Measurements from ENCODE around the gene AVEN. TPM values are rescaled to one million over a fixed set of nuclear protein-coding genes. Genes with fewer than 3 reads are reported as not detected.

AVEN gene, protein sequence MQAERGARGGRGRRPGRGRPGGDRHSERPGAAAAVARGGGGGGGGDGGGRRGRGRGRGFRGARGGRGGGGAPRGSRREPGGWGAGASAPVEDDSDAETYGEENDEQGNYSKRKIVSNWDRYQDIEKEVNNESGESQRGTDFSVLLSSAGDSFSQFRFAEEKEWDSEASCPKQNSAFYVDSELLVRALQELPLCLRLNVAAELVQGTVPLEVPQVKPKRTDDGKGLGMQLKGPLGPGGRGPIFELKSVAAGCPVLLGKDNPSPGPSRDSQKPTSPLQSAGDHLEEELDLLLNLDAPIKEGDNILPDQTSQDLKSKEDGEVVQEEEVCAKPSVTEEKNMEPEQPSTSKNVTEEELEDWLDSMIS
- total RNA-seq, result 10 to 100 TPM; 13.3 to 13.9 TPM

DNA sequence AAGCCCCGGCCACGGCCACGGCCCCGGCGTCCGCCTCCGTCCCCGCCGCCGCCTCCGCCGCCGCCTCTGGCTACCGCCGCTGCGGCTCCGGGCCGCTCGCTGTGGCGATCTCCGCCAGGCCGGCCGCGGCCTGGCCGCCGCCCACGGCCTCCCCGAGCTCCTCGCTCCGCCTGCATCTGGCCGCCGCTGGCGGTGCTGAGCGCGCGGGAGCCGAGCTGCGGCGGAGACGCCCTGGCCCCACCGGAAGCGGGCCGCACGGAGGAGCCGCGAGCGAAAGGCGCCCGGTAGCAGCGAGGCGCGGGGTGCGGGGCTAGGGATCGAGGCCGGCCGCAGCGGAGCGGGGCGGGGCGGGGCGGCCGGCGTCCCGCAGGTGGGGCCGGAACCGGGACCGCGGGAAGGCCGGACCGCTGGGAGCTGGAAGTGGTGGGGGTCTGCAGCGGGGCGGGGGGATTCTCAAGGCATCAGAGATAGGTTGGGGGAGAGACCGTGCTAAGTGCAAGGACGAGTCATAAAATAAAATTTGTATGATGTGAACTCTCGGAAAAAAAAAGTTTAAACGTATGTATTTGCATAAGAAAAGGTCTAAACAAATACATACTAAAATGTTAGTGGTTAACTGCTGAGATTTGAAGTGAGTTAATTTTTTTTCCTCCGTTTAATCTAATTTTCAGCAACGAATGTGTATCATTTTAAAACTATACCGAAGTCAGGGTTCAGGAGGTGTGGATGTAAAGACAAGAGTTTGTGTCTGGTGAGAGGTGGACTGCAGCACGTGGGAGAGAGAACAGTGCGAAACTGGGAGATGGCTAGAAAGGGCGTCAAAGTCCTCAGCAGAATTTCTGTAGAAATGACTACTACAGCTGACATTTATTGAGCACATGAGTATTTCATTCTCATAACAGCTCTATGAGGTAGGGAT is at the start of gene AVEN:
AVEN (minus strand) TSS at position 334 of the 919 bp plus-strand sequence; CDS start at position 176, 158 bp downstream.
- H3K27me3 Mint-ChIP-seq (ENCODE audit: low read depth), result no peaks in the 10 kb centered on the region
- intact Hi-C loops (cut with micrococcal nuclease), result loop anchor here (1.0 to 5.0 kb wide), 8 partner anchors 62 to 1508 kb away; partner anchors contain the start of genes DPH6, EMC7 and ZNF770
- H3K4me1 Mint-ChIP-seq (ENCODE audit: low read depth), result peaks cover 19% of the 10 kb centered on the region
- H3K4me3 Mint-ChIP-seq, result peak within 1 kb of the TSS; percentile 92
- peak within 1 kb of the TSS; percentile 92 for H3K27ac Mint-ChIP-seq
- CTCF ChIA-PET, result interaction anchor here (1.0 to 1.3 kb wide), 4 partner anchors 10 to 68 kb away, joined by 3 to 4 read pairs (median 4); no protein-coding TSS in a partner anchor
- DNase-seq, result peak; percentile 62
- H3K36me3 Mint-ChIP-seq (ENCODE audit: low read depth), result no peaks in the 10 kb centered on the region
- H3K9me3 Mint-ChIP-seq, result no peaks in the 10 kb centered on the region

DNA sequence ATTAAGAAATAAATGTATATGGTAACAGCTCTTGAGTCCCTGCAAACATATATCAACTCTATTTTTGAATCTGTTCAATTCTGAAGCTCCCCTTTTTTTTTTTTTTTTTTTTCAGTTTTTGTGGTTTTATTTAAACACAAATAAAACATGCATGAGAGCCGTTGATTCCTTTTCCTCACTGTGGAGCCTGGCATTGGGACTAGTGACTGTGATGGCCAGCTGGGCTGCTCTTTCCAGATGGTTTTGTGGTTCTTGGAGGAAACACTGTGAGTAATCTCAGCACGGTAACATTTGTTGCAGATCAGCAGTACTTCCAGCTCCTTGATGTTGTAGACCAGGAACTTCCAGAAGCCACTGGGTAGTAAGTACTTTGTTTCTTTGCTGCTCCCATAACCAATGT is 46.7 kb upstream of the AVEN start:
- Mint-ChIP-seq H3K4me3 (no peak overlapping the region), H3K27ac (no peak overlapping the region), H3K36me3 (ENCODE audit: low read depth) (peaks cover 14% of the 10 kb centered on the region), H3K9me3 (no peaks in the 10 kb centered on the region), H3K4me1 (ENCODE audit: low read depth) (no peaks in the 10 kb centered on the region), H3K27me3 (ENCODE audit: low read depth) (no peaks in the 10 kb centered on the region)
- intact Hi-C loops (cut with micrococcal nuclease), result no loop called here
- CTCF ChIA-PET, result interaction anchor here (0.5 to 0.6 kb wide), 4 partner anchors 11 to 501 kb away, joined by 3 to 4 read pairs (median 4); no protein-coding TSS in a partner anchor
- no peak for DNase-seq

DNA sequence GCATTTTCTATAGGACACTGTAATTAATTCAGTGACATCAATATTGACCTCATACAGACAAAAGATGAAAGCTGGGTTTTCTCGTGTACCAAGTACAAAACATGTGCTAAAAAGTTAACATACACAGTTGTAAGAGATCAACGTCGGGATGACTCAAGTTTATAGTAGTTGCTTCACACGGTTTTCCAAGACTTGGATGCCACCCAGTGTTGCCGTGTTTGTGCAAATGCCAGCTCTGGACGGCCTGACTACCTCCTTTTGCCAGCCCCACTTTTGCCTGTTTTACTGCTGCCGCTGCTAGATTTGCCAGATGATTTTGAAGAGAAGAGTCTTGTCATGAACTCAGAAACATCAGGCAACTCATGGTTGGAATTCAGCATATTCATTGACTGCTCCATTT is 45.1 kb upstream of the AVEN start:
- Mint-ChIP-seq H3K4me1 (ENCODE audit: low read depth) (no peaks in the 10 kb centered on the region), H3K27me3 (ENCODE audit: low read depth) (no peaks in the 10 kb centered on the region), H3K27ac (no peak overlapping the region), H3K36me3 (ENCODE audit: low read depth) (peaks cover 14% of the 10 kb centered on the region), H3K4me3 (no peak overlapping the region), H3K9me3 (no peaks in the 10 kb centered on the region)
- no peak for DNase-seq
- intact Hi-C loops (cut with micrococcal nuclease), result no loop called here
- CTCF ChIA-PET, result no interaction called here

- no peaks in the 10 kb centered on the region for H3K27me3 Mint-ChIP-seq (ENCODE audit: low read depth)
- H3K27ac Mint-ChIP-seq, result no peak overlapping the region
- no peaks in the 10 kb centered on the region for H3K4me1 Mint-ChIP-seq (ENCODE audit: low read depth)
These were observed 40.9 kb upstream of the AVEN start for GRCh38 chr15:34079904-34080303.

GRCh38 chr15:34078900-34079299 is 39.9 kb upstream of the AVEN start:
- intact Hi-C loops (cut with micrococcal nuclease), result no loop called here
- CTCF ChIA-PET, result interaction anchor here (0.7 to 0.9 kb wide), 2 partner anchors 16 to 27 kb away, joined by 3 read pairs; no protein-coding TSS in a partner anchor
- H3K4me3 Mint-ChIP-seq, result no peak overlapping the region

More at GRCh38 chr15:34079904-34080303, 40.9 kb upstream of the AVEN start:
- intact Hi-C loops (cut with micrococcal nuclease), result no loop called here
- Mint-ChIP-seq H3K4me3 (no peak overlapping the region), H3K9me3 (no peaks in the 10 kb centered on the region), H3K36me3 (ENCODE audit: low read depth) (peaks cover 4% of the 10 kb centered on the region)
- CTCF ChIA-PET, result no interaction called here
- no peak for DNase-seq

DNA sequence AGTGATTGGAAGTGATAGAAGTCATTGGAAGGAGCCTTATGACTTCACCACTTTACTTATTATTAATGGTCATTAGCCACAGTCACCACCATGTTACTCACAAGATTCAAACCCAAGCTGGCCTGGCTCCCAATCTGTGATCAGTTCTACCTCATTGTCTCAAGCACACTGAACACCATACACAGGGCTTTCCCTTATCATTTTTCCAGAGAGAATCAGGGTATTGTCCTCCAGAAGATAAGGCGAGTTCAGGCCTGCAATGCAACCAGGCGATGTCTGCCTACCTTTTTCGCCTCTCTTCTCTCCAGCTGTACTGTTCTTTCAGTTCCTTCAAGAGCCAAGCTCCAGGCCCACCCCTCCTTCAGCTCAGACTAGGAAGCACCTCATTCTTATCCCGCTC is 37.8 kb upstream of the AVEN start:
- no peaks in the 10 kb centered on the region for H3K4me1 Mint-ChIP-seq (ENCODE audit: low read depth)
- H3K36me3 Mint-ChIP-seq (ENCODE audit: low read depth), result no peaks in the 10 kb centered on the region
- no peak overlapping the region for H3K27ac Mint-ChIP-seq
- H3K4me3 Mint-ChIP-seq, result no peak overlapping the region
- DNase-seq, result no peak
- CTCF ChIA-PET, result interaction anchor here (1.0 to 1.7 kb wide), 2 partner anchors 11 to 16 kb away, joined by 3 to 6 read pairs; no protein-coding TSS in a partner anchor
- no peaks in the 10 kb centered on the region for H3K27me3 Mint-ChIP-seq (ENCODE audit: low read depth)
- intact Hi-C loops (cut with micrococcal nuclease), result no loop called here
- no peaks in the 10 kb centered on the region for H3K9me3 Mint-ChIP-seq

More at GRCh38 chr15:34078900-34079299, 39.9 kb upstream of the AVEN start:
- no peaks in the 10 kb centered on the region for H3K9me3 Mint-ChIP-seq
- H3K27me3 Mint-ChIP-seq (ENCODE audit: low read depth), result no peaks in the 10 kb centered on the region
- no peaks in the 10 kb centered on the region for H3K4me1 Mint-ChIP-seq (ENCODE audit: low read depth)
- no peak overlapping the region for H3K27ac Mint-ChIP-seq
- peaks cover 4% of the 10 kb centered on the region for H3K36me3 Mint-ChIP-seq (ENCODE audit: low read depth)
- no peak for DNase-seq

GRCh38 chr15:34070003-34070402 is 31.0 kb upstream of the AVEN start:
- H3K9me3 Mint-ChIP-seq, result no peaks in the 10 kb centered on the region
- DNase-seq, result no peak
- intact Hi-C loops (cut with micrococcal nuclease), result no loop called here
- H3K27me3 Mint-ChIP-seq (ENCODE audit: low read depth), result no peaks in the 10 kb centered on the region
- no peaks in the 10 kb centered on the region for H3K4me1 Mint-ChIP-seq (ENCODE audit: low read depth)
- H3K36me3 Mint-ChIP-seq (ENCODE audit: low read depth), result no peaks in the 10 kb centered on the region
- no peak overlapping the region for H3K27ac Mint-ChIP-seq
- CTCF ChIA-PET, result no interaction called here
- H3K4me3 Mint-ChIP-seq, result no peak overlapping the region

DNA sequence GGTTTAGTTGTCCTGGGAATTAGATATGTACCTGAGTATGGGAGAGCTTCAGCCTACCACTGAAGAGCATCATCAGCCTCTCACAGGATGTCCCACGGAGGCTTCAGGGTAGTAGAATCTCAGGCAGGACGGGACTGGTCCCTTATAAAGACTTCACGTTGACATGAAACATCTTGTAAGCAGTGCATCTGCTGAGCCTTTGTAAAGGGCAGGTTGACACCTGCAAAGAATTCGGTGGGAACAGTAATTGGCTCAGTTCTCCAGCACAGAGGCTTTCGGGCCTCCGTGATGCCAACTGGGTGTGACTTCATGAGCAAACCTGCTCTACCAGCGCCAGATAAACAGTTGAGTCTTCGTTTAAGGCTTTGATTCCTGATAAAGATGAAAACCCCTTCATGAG is 26.9 kb upstream of the AVEN start:
- no peak for DNase-seq
- Mint-ChIP-seq H3K4me1 (ENCODE audit: low read depth) (no peaks in the 10 kb centered on the region), H3K9me3 (no peaks in the 10 kb centered on the region), H3K4me3 (no peak overlapping the region), H3K27me3 (ENCODE audit: low read depth) (no peaks in the 10 kb centered on the region), H3K27ac (no peak overlapping the region), H3K36me3 (ENCODE audit: low read depth) (no peaks in the 10 kb centered on the region)
- intact Hi-C loops (cut with micrococcal nuclease), result no loop called here
- CTCF ChIA-PET, result interaction anchor here (0.6 to 9.0 kb wide), 3 partner anchors 11 to 144 kb away, joined by 3 to 59 read pairs (median 3); partner anchors contain the start of gene KATNBL1

DNA sequence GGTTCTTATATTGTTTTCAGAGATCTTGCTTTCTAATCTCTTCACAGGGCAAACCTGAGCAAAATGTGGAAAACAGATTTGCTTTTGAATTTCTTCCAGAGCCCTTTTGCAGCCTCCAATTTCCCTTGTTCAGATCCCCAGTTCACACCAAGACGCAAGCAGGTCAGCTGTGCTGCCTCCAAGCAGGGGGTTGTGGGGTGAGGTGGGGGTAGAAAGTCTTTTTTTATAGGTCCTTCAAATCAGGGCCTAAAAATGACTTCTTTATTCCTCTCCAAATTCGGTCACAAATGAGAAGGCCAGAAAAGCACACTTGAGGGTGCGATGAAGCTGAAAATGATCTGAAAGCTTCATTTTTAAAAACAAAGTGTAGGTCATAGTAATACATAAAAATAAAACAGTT is 26.3 kb upstream of the AVEN start:
- H3K9me3 Mint-ChIP-seq, result no peaks in the 10 kb centered on the region
- no peak for DNase-seq
- no peak overlapping the region for H3K4me3 Mint-ChIP-seq
- H3K27me3 Mint-ChIP-seq (ENCODE audit: low read depth), result no peaks in the 10 kb centered on the region
- intact Hi-C loops (cut with micrococcal nuclease), result no loop called here
- CTCF ChIA-PET, result interaction anchor here (1.2 to 9.0 kb wide), 2 partner anchors 12 to 145 kb away, joined by 3 to 59 read pairs; partner anchors contain the start of gene KATNBL1
- no peaks in the 10 kb centered on the region for H3K36me3 Mint-ChIP-seq (ENCODE audit: low read depth)
- H3K27ac Mint-ChIP-seq, result no peak overlapping the region
- no peaks in the 10 kb centered on the region for H3K4me1 Mint-ChIP-seq (ENCODE audit: low read depth)

DNA sequence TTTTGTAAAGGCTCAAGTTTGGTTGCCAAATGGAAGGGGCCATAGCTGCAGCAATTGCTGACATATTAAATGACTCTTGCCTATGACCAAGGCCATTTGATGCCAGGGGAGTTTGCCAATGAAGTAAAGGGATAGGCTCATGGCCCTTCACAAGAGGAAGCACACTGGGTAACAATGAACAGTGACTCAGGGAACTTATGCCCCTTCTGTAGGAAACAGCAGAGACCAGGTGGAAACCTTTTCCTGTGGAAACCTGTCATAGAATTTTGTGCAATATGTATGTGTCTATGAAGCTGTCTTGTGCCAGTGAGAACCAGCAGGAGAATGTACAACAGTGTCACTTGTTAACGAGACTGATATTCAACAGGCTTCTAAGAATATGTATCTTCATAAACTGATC is 25.4 kb upstream of the AVEN start:
- H3K9me3 Mint-ChIP-seq, result no peaks in the 10 kb centered on the region
- no peaks in the 10 kb centered on the region for H3K36me3 Mint-ChIP-seq (ENCODE audit: low read depth)
- CTCF ChIA-PET, result interaction anchor here (0.6 to 9.0 kb wide), 2 partner anchors 146 to 852 kb away, joined by 3 to 59 read pairs; partner anchors contain the start of gene KATNBL1
- no peaks in the 10 kb centered on the region for H3K4me1 Mint-ChIP-seq (ENCODE audit: low read depth)
- no peaks in the 10 kb centered on the region for H3K27me3 Mint-ChIP-seq (ENCODE audit: low read depth)
- no peak overlapping the region for H3K27ac Mint-ChIP-seq
- no peak overlapping the region for H3K4me3 Mint-ChIP-seq
- intact Hi-C loops (cut with micrococcal nuclease), result no loop called here
- no peak for DNase-seq

- H3K4me3 Mint-ChIP-seq, result no peak overlapping the region
- no peaks in the 10 kb centered on the region for H3K4me1 Mint-ChIP-seq (ENCODE audit: low read depth)
- no peaks in the 10 kb centered on the region for H3K27me3 Mint-ChIP-seq (ENCODE audit: low read depth)
- H3K27ac Mint-ChIP-seq, result no peak overlapping the region
- intact Hi-C loops (cut with micrococcal nuclease), result no loop called here
- no peaks in the 10 kb centered on the region for H3K36me3 Mint-ChIP-seq (ENCODE audit: low read depth)
- CTCF ChIA-PET, result interaction anchor here (0.6 to 9.0 kb wide), 5 partner anchors 17 to 879 kb away, joined by 3 to 59 read pairs (median 6); partner anchors contain the start of gene KATNBL1
- H3K9me3 Mint-ChIP-seq, result no peaks in the 10 kb centered on the region
- no peak for DNase-seq
These were observed 20.9 kb upstream of the AVEN start for GRCh38 chr15:34059946-34060345.

DNA sequence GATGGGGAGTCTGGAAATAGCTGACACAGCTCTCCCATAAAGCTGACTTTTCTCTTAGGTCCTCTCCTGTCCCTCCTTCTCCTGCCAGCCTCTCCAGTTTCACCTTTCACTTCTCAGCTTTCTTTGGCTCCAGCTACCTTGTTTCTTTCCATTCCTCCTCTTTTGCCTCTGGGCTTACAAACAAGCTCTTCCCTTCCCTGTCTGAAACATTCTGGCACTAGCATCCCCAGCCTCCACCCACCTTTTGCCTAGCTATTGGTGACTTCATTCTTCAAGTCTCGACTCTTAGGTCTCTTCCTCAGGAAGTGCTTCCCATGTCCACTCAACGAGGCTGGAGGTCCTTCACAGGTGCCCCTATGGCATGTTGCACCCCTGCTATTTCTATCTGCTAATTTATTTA is 20.5 kb upstream of the AVEN start:
- DNase-seq, result no peak
- no peaks in the 10 kb centered on the region for H3K27me3 Mint-ChIP-seq (ENCODE audit: low read depth)
- H3K9me3 Mint-ChIP-seq, result no peaks in the 10 kb centered on the region
- H3K36me3 Mint-ChIP-seq (ENCODE audit: low read depth), result no peaks in the 10 kb centered on the region
- intact Hi-C loops (cut with micrococcal nuclease), result no loop called here
- CTCF ChIA-PET, result interaction anchor here (0.7 to 9.0 kb wide), 5 partner anchors 18 to 754 kb away, joined by 3 to 59 read pairs (median 6); partner anchors contain the start of gene KATNBL1
- no peak overlapping the region for H3K27ac Mint-ChIP-seq
- no peak overlapping the region for H3K4me3 Mint-ChIP-seq
- H3K4me1 Mint-ChIP-seq (ENCODE audit: low read depth), result no peaks in the 10 kb centered on the region

Data from activated naive CD4-positive, alpha-beta T cell treated with anti-CD3 and anti-CD28 coated beads for 36 hours (primary cell).